Liver (tissue), 3 donors: Measurements from ENCODE around the gene NDUFAF8.

ENCODE experiments used
- SP1 ChIP-seq: IDR thresholded peaks from 2 replicates; pipeline ENCODE4 v1.6.1; 2018; ENCODE audit warnings: antibody characterized with exemption, mild to moderate bottlenecking
- TF ChIP-seq, protein P1 (sequence below): fragments of 150-350 bp; IDR thresholded peaks from 2 replicates; pipeline ENCODE4 v1.5.1; 2017; ENCODE audit warnings: improper control_type of control experiment, low read depth, low read length; ENCODE audit not compliant: missing input control
- donor health status: healthy.
- donor health status: healthy.

DNA sequence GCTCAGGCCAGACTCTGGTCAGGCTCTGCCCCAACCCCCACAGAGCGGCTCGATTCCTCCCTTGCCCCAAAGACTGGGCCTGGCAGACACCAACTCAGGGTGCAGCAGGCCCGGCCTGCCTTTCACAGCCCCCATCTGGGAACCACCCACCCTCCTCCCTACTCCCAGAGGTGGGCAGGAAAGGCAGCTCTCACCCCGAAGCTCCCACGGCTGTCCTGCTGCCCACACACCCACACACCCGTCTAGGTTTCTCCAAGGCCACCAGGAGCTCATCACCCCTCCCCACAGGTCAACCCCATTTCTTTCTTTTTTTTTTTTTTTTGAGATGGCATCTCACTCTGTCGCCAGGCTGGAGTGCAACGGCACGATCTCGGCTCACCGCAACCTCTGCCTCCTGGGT is 20.1 kb upstream of the NDUFAF8 start:
- TF ChIP-seq, protein P1, sequence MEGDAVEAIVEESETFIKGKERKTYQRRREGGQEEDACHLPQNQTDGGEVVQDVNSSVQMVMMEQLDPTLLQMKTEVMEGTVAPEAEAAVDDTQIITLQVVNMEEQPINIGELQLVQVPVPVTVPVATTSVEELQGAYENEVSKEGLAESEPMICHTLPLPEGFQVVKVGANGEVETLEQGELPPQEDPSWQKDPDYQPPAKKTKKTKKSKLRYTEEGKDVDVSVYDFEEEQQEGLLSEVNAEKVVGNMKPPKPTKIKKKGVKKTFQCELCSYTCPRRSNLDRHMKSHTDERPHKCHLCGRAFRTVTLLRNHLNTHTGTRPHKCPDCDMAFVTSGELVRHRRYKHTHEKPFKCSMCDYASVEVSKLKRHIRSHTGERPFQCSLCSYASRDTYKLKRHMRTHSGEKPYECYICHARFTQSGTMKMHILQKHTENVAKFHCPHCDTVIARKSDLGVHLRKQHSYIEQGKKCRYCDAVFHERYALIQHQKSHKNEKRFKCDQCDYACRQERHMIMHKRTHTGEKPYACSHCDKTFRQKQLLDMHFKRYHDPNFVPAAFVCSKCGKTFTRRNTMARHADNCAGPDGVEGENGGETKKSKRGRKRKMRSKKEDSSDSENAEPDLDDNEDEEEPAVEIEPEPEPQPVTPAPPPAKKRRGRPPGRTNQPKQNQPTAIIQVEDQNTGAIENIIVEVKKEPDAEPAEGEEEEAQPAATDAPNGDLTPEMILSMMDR: no peak
- TF ChIP-seq SP1: no peak
